HCT116 (cell line): Measurements from ENCODE around the gene CAGE1. TPM values are rescaled to one million over a fixed set of nuclear protein-coding genes. Genes with fewer than 3 reads are reported as not detected.

Experiments used
- ATAC-seq: fragments of 200-7000 bp; cut with Tn5 transposase; 2 replicates; pipeline ENCODE4 v1.9.1; 2020; ENCODE audit warnings: mild to moderate bottlenecking, moderate library complexity
- BruUV-seq: library from RNA; stranded (reverse); fragments of 400-500 nt; replicated peaks from 2 replicates; lab custom pipeline; 2021; lab: Mats Ljungman, UMichigan
- CTCF ChIA-PET: fragments of 300-600 bp; sonication (Branson Sonifier 250); formaldehyde crosslinking; loops from one replicate; lab custom pipeline; 2021; ENCODE audit warnings: antibody characterized with exemption; lab: Charles Lee
- POLR2A ChIA-PET: fragments of 300-600, 350-600 bp; sonication (Branson Sonifier 250); formaldehyde crosslinking; loops from one replicate; lab custom pipeline; 2021; ENCODE audit warnings: antibody characterized with exemption; lab: Charles Lee
- RAD21 ChIA-PET, 2 experiments: fragments of 300-600 bp; sonication (Branson Sonifier 250); formaldehyde crosslinking; loops; one replicate each; lab custom pipeline; 2023; ENCODE audit warnings: low total read pairs in 2 of 2; ENCODE audit not compliant: uncharacterized antibody in 2 of 2, unreplicated experiment in 2 of 2, low non-redundant PET in 1 of 2; lab: Charles Lee
- DNase-seq: peaks from one replicate; pipeline ENCODE4 v3.0.0-alpha.2; 2010; ENCODE audit warnings: low read depth, low spot score
- H2AFZ ChIP-seq: fragments of 200-600 bp; shearing (Covaris generic), sonication (generic); 2 replicates; pipeline ENCODE4 v1.6.1; 2017; ENCODE audit warnings: low read depth, mixed run types, mixed read lengths, antibody characterized with exemption, low read length; ENCODE audit not compliant: poor library complexity, severe bottlenecking
- H3K27ac ChIP-seq: 2 replicates; pipeline ENCODE4 v1.5.1; 2012; ENCODE audit warnings: low read depth, low read length
- H3K27me3 ChIP-seq: fragments of 200-600 bp; sonication (generic); 2 replicates; pipeline ENCODE4 v1.6.1; 2016; ENCODE audit warnings: mixed run types, low read length, mixed read lengths; ENCODE audit not compliant: insufficient read depth
- H3K36me3 ChIP-seq, 2 experiments: fragments of 200-500 bp in 1 of 2; fragments of 200-600 bp in 1 of 2; sonication (Bioruptor generic) in 1 of 2; sonication (generic) in 1 of 2; 2 replicates each; pipeline versions ENCODE4 v1.5.1 to v1.6.1; 2014 to 2016; ENCODE audit warnings: low read length in 2 of 2, inconsistent platforms in 1 of 2, mixed read lengths in 1 of 2, mixed run types in 1 of 2; ENCODE audit not compliant: insufficient read depth in 2 of 2, control insufficient read depth in 1 of 2
- H3K4me1 ChIP-seq, 2 experiments: fragments of 200-600 bp in 1 of 2; sonication (generic) in 1 of 2; 2 replicates each; pipeline versions ENCODE4 v1.5.1 to v1.6.1; 2012 to 2017; ENCODE audit warnings: low read length in 2 of 2, inconsistent platforms in 1 of 2, mild to moderate bottlenecking in 1 of 2, mixed read lengths in 1 of 2, mixed run types in 1 of 2, moderate library complexity in 1 of 2; ENCODE audit not compliant: insufficient read depth in 2 of 2, control insufficient read depth in 1 of 2
- H3K4me2 ChIP-seq: fragments of 200-600 bp; sonication (generic); 2 replicates; pipeline ENCODE4 v1.6.1; 2017; ENCODE audit warnings: mixed run types, low read length, mixed read lengths
- H3K4me3 ChIP-seq, 2 experiments: fragments of 200-600 bp in 1 of 2; sonication (generic) in 1 of 2; replicated peaks in 1 of 2; 2 replicates each; pipeline ENCODE4 v1.5.1; 2011 to 2016; ENCODE audit warnings: low read length in 2 of 2, control low read depth in 1 of 2, low read depth in 1 of 2, mild to moderate bottlenecking in 1 of 2, mixed read lengths in 1 of 2, mixed run types in 1 of 2
- H3K79me2 ChIP-seq: fragments of 200-600 bp; sonication (generic); 2 replicates; pipeline ENCODE4 v1.6.1; 2017; ENCODE audit warnings: mild to moderate bottlenecking, mixed run types, low read length, moderate library complexity, mixed read lengths; ENCODE audit not compliant: insufficient read depth
- H3K9ac ChIP-seq: fragments of 200-600 bp; sonication (generic); 2 replicates; pipeline ENCODE4 v1.6.1; 2016; ENCODE audit warnings: low read length, mixed read lengths
- H3K9me2 ChIP-seq: fragments of 200-600 bp; sonication (generic), shearing (Covaris generic); 2 replicates; pipeline ENCODE4 v1.6.1; 2017; ENCODE audit warnings: mixed run types, mild to moderate bottlenecking, moderate library complexity; ENCODE audit not compliant: insufficient read depth
- H3K9me3 ChIP-seq, 2 experiments: fragments of 200-500 bp in 1 of 2; fragments of 200-600 bp in 1 of 2; sonication (Bioruptor generic) in 1 of 2; sonication (generic) in 1 of 2; 2 replicates each; pipeline ENCODE4 v1.6.1; 2014 to 2017; ENCODE audit warnings: low read length in 2 of 2, mixed read lengths in 2 of 2, inconsistent platforms in 1 of 2, low read depth in 1 of 2, mild to moderate bottlenecking in 1 of 2, mixed run types in 1 of 2, moderate library complexity in 1 of 2; ENCODE audit not compliant: control insufficient read depth in 1 of 2, insufficient read depth in 1 of 2
- H4K20me1 ChIP-seq: fragments of 200-600 bp; sonication (generic), shearing (Covaris generic); 2 replicates; pipeline ENCODE4 v1.6.1; 2017; ENCODE audit warnings: mixed run types, mild to moderate bottlenecking, moderate library complexity; ENCODE audit not compliant: insufficient read depth
- ATF3 ChIP-seq: IDR thresholded peaks from 2 replicates; pipeline ENCODE4 v1.6.1; 2012
- CEBPB ChIP-seq: IDR thresholded peaks from 2 replicates; pipeline ENCODE4 v1.6.1; 2012; ENCODE audit warnings: low read depth
- FOSL1 ChIP-seq: IDR thresholded peaks from 2 replicates; pipeline ENCODE4 v1.6.1; 2012; ENCODE audit warnings: low read depth
- REST ChIP-seq: IDR thresholded peaks from 2 replicates; pipeline ENCODE4 v1.6.1; 2012; ENCODE audit warnings: low read depth
- SIN3A ChIP-seq: IDR thresholded peaks from 2 replicates; pipeline ENCODE4 v1.6.1; 2012; ENCODE audit warnings: low read depth
- SRF ChIP-seq: IDR thresholded peaks from 2 replicates; pipeline ENCODE4 v1.6.1; 2012; ENCODE audit warnings: low read depth
- YY1 ChIP-seq: IDR thresholded peaks from 2 replicates; pipeline ENCODE4 v1.6.1; 2011; ENCODE audit warnings: low read length, low read depth, moderate library complexity, mild to moderate bottlenecking; ENCODE audit not compliant: insufficient replicate concordance; ENCODE audit errors: extremely low read depth
- intact Hi-C: fragments of 100-400 bp; cut with micrococcal nuclease; formaldehyde crosslinking; loops from 2 replicates; pipeline ENCODE4 v1.10.0; 2022
- total RNA-seq: library from RNA; stranded (reverse); gene quantifications from one replicate; pipeline ENCODE4 v1.2.1, GENCODE V29; 2021; ENCODE audit not compliant: unreplicated experiment
- TF ChIP-seq, protein P1 (sequence below), 3 experiments: fragments of 200-600 bp in 1 of 3; sonication (generic) in 1 of 3; IDR thresholded peaks in 2 of 3; conservative IDR thresholded peaks in 1 of 3; 2 replicates each; pipeline ENCODE4 v1.5.1; 2012 to 2017; ENCODE audit warnings: low read depth in 2 of 3, low read length in 2 of 3, antibody characterized with exemption in 1 of 3, borderline replicate concordance in 1 of 3, control low read depth in 1 of 3, mild to moderate bottlenecking in 1 of 3, mixed read lengths in 1 of 3, mixed run types in 1 of 3, moderate library complexity in 1 of 3; ENCODE audit not compliant: insufficient read depth in 1 of 3

The CAGE1 gene
- total RNA-seq, 1 experiment from 2014 or later: 0.20 TPM

DNA sequence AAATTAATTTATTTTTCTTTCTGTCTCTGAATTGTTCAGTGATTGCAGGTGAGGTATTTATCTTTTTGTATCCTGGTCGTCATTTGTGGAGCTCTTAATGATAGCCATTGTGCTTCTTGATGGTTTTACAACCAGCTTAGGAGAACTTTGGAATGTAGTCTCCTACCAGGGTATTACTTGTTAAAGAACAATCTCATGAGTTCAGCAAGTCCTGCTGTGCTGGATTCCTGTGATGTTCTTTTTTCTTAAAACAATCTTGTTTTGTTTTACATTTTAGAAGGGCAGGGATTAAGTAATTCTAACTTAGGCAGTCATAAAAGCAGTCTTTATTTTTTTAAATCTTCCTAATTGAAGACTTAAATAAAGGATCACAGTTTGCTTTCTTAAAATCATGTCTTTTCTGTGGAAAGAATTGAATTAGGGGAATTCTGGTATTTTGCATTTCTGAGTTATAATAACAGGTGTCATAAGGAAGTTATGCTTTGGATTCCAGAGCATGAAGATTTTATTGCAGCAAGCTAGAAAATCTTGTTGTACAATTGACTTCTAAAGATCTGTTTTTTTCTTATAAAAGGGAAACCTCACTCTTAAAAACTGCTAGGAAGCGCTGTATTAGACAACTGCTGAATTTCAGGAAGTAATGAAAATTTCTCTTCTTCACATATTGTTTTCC, 23.7 kb upstream of the CAGE1 start:
- H2AFZ ChIP-seq: no peak overlapping the region
- CTCF ChIA-PET: no interaction called here
- POLR2A ChIA-PET: no interaction called here
- H3K27ac ChIP-seq: no peak overlapping the region
- H3K4me3 ChIP-seq: no peak overlapping the region
- H3K36me3 ChIP-seq: peaks cover 47 to 51% of the 10 kb centered on the region in 2 experiments
- no peaks in the 10 kb centered on the region for H3K27me3 ChIP-seq
- TF ChIP-seq SRF (no peak), REST (no peak), CEBPB (no peak), ATF3 (no peak), FOSL1 (no peak), SIN3A (no peak), YY1 (no peak)
- TF ChIP-seq, protein P1, sequence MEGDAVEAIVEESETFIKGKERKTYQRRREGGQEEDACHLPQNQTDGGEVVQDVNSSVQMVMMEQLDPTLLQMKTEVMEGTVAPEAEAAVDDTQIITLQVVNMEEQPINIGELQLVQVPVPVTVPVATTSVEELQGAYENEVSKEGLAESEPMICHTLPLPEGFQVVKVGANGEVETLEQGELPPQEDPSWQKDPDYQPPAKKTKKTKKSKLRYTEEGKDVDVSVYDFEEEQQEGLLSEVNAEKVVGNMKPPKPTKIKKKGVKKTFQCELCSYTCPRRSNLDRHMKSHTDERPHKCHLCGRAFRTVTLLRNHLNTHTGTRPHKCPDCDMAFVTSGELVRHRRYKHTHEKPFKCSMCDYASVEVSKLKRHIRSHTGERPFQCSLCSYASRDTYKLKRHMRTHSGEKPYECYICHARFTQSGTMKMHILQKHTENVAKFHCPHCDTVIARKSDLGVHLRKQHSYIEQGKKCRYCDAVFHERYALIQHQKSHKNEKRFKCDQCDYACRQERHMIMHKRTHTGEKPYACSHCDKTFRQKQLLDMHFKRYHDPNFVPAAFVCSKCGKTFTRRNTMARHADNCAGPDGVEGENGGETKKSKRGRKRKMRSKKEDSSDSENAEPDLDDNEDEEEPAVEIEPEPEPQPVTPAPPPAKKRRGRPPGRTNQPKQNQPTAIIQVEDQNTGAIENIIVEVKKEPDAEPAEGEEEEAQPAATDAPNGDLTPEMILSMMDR (IDR thresholded peaks at IDR 0.05 in 2 of 3, conservative IDR thresholded peaks at IDR 0.05 in 1 of 3; ENCODE audit: borderline replicate concordance in 1 of 3, insufficient read depth in 1 of 3, low read depth in 2 of 3, low read length in 2 of 3): no peak
- no peaks in the 10 kb centered on the region for H4K20me1 ChIP-seq
- no peak overlapping the region for H3K9ac ChIP-seq
- H3K79me2 ChIP-seq: no peaks in the 10 kb centered on the region
- no peak for ATAC-seq
- H3K4me2 ChIP-seq: no peak overlapping the region
- no peaks in the 10 kb centered on the region for H3K9me3 ChIP-seq
- BruUV-seq: no TSS peak
- intact Hi-C loops: no loop called here
- H3K9me2 ChIP-seq: no peaks in the 10 kb centered on the region
- RAD21 ChIA-PET: no interaction called here
- no peak for DNase-seq
- no peaks in the 10 kb centered on the region for H3K4me1 ChIP-seq
